Testis (tissue), 3 donors: ENCODE results near the gene FCAMR. TPM values are rescaled to one million over a fixed set of nuclear protein-coding genes. Genes with fewer than 3 reads are reported as not detected.

ENCODE experiments used
- DNase-seq: peaks from one replicate; pipeline ENCODE4 v3.0.0-alpha.2; 2019
- H3K27ac ChIP-seq, 2 donors: fragments of 200-600 bp; sonication (generic); one replicate each; pipeline ENCODE4 v1.5.1; 2019
- H3K27me3 ChIP-seq: fragments of 200-600 bp; sonication (generic); one replicate; pipeline ENCODE4 v1.5.1; 2019
- H3K36me3 ChIP-seq: fragments of 200-600 bp; sonication (generic); one replicate; pipeline ENCODE4 v1.5.1; 2017; ENCODE audit warnings: low read depth; ENCODE audit errors: missing control alignments
- H3K4me1 ChIP-seq: fragments of 200-600 bp; sonication (generic); one replicate; pipeline ENCODE4 v1.5.1; 2019
- H3K4me3 ChIP-seq, 2 donors: fragments of 200-600 bp; sonication (generic); one replicate each; pipeline ENCODE4 v1.5.1; 2017 to 2019
- H3K9me3 ChIP-seq: fragments of 200-600 bp; sonication (generic); one replicate; pipeline ENCODE4 v1.5.1; 2017
- CTCF ChIP-seq, 3 experiments: fragments of 450-650 bp in 2 of 3; fragments of 200-600 bp in 1 of 3; sonication (generic) in 1 of 3; IDR thresholded peaks; one replicate each; pipeline ENCODE4 v1.5.1; 2016 to 2019; ENCODE audit warnings: antibody characterized with exemption in 3 of 3, mild to moderate bottlenecking in 2 of 3, moderate library complexity in 1 of 3
- POLR2A ChIP-seq: fragments of 450-650 bp; IDR thresholded peaks from one replicate; pipeline ENCODE4 v1.6.1; 2017; ENCODE audit warnings: antibody characterized with exemption, mild to moderate bottlenecking, moderate library complexity
- WGBS, 2 donors: methylation state at CpG; one replicate each; pipeline ENCODE4 v1.1.5; 2018; 5-methylcytosine and 5-hydroxymethylcytosine counted together
- intact Hi-C: fragments of 100-400 bp; cut with DNase I; formaldehyde crosslinking; loops from one replicate; pipeline ENCODE4 v1.15.1; 2023; ENCODE audit warnings: low total_unique reads
- polyA plus RNA-seq: library from polyadenylated mRNA; stranded (reverse); fragments of 350-450 nt; fragmentation: Illumina TruSeq; extraction: RNeasy Lipid Tissue Mini Kit (QIAGEN cat#74804); gene quantifications from one replicate; pipeline ENCODE4 v1.2.3, GENCODE V29; 2014; ENCODE audit warnings: low read depth, low replicate concordance; ENCODE audit not compliant: insufficient read depth
- total RNA-seq, 2 donors: library from RNA; depleted of rRNA; stranded (reverse); fragments of >200 nt; gene quantifications; one replicate each; pipeline ENCODE4 v1.2.3, GENCODE V29; 2016

The FCAMR gene
- total and polyA plus RNA-seq, 3 donors from 2014 or later, result 0.31 to 0.41 TPM; not detected in 1

- Histone ChIP-seq H3K27me3 (no peaks in the 10 kb centered on the region), H3K9me3 (no peaks in the 10 kb centered on the region), H3K36me3 (no peaks in the 10 kb centered on the region), H3K4me1 (no peaks in the 10 kb centered on the region), H3K4me3 (no peak overlapping the region), H3K27ac (no peak overlapping the region)
- TF ChIP-seq CTCF (IDR thresholded peaks at IDR 0.05) (no peak), POLR2A (no peak)
- intact Hi-C loops, result no loop called here
- no peak for DNase-seq
- WGBS, 2 donors, result 93 to 100% methylated on average over 4 of the region's 4 CpGs
Measured at GRCh38 chr1:206945779-206946178, 24.5 kb downstream of the FCAMR start.

GRCh38 chr1:206944703-206945102, 25.6 kb downstream of the FCAMR start:
- no peak for TF ChIP-seq POLR2A
- no peak for TF ChIP-seq CTCF (IDR thresholded peaks at IDR 0.05)
- Histone ChIP-seq H3K27ac (no peak overlapping the region), H3K4me3 (no peak overlapping the region), H3K4me1 (no peaks in the 10 kb centered on the region), H3K36me3 (no peaks in the 10 kb centered on the region), H3K9me3 (no peaks in the 10 kb centered on the region), H3K27me3 (no peaks in the 10 kb centered on the region)
- DNase-seq, result no peak
- intact Hi-C loops, result no loop called here
- WGBS, 2 donors, result 66 to 69% methylated on average over 5 of the region's 5 CpGs

GRCh38 chr1:206941766-206942418, 28.4 kb downstream of the FCAMR start:
- TF ChIP-seq POLR2A, result no peak
- TF ChIP-seq CTCF (IDR thresholded peaks at IDR 0.05), result no peak
- no peaks in the 10 kb centered on the region for H3K27me3 ChIP-seq
- no peaks in the 10 kb centered on the region for H3K36me3 ChIP-seq
- no peak overlapping the region for H3K4me3 ChIP-seq
- H3K4me1 ChIP-seq, result no peaks in the 10 kb centered on the region
- intact Hi-C loops, result no loop called here
- H3K9me3 ChIP-seq, result no peaks in the 10 kb centered on the region
- H3K27ac ChIP-seq, result no peak overlapping the region
- 38 to 45% methylated on average over 6 of the region's 6 CpGs for WGBS, 2 donors
- no peak for DNase-seq

GRCh38 chr1:206940588-206940936, 29.7 kb downstream of the FCAMR start:
- WGBS, 2 donors, result 89 to 91% methylated on average over 3 of the region's 3 CpGs
- TF ChIP-seq POLR2A (no peak), CTCF (IDR thresholded peaks at IDR 0.05) (no peak)
- H3K36me3 ChIP-seq, result no peaks in the 10 kb centered on the region
- no peaks in the 10 kb centered on the region for H3K9me3 ChIP-seq
- no peaks in the 10 kb centered on the region for H3K4me1 ChIP-seq
- H3K27ac ChIP-seq, result no peak overlapping the region
- no peak for DNase-seq
- intact Hi-C loops, result no loop called here
- H3K27me3 ChIP-seq, result no peaks in the 10 kb centered on the region
- H3K4me3 ChIP-seq, result no peak overlapping the region

- TF ChIP-seq POLR2A, result no peak
- H3K4me1 ChIP-seq, result no peaks in the 10 kb centered on the region
- DNase-seq, result no peak
- H3K27me3 ChIP-seq, result no peaks in the 10 kb centered on the region
- H3K9me3 ChIP-seq, result no peaks in the 10 kb centered on the region
- H3K4me3 ChIP-seq, result no peak overlapping the region
- intact Hi-C loops, result no loop called here
- 90 to 94% methylated on average over 8 to 9 of the region's 9 CpGs for WGBS, 2 donors
- no peak overlapping the region for H3K27ac ChIP-seq
- H3K36me3 ChIP-seq, result no peaks in the 10 kb centered on the region
Measured at GRCh38 chr1:206939841-206940587, 30.2 kb downstream of the FCAMR start.
